ENCODE measurements around the gene RHOU.

The RHOU gene

GRCh38 chr1:228794810-228795209 lies 59.5 kb downstream of the RHOU start:
- DNase-seq (ENCODE audit: low read depth) = no peak
- TF ChIP-seq CTCF (IDR thresholded peaks at IDR 0.05; ENCODE audit: low read depth, low read length) = no peak
- TF ChIP-seq MYC (IDR thresholded peaks at IDR 0.05; ENCODE audit: low read depth, low read length) = no peak
- TF ChIP-seq MAX (IDR thresholded peaks at IDR 0.05; ENCODE audit: low read depth, low read length) = no peak
- TF ChIP-seq POLR2A (IDR thresholded peaks at IDR 0.05; ENCODE audit: extremely low read depth, insufficient read length) = no peak
- H3K4me3 ChIP-seq (ENCODE audit: low read depth, low read length) = no peak overlapping the region

GRCh38 chr1:228795596-228795995 lies 60.3 kb downstream of the RHOU start:
- TF ChIP-seq MYC (IDR thresholded peaks at IDR 0.05; ENCODE audit: low read depth, low read length) (no peak), MAX (IDR thresholded peaks at IDR 0.05; ENCODE audit: low read depth, low read length) (no peak), CTCF (IDR thresholded peaks at IDR 0.05; ENCODE audit: low read depth, low read length) (no peak), POLR2A (IDR thresholded peaks at IDR 0.05; ENCODE audit: extremely low read depth, insufficient read length) (no peak)
- no peak overlapping the region for H3K4me3 ChIP-seq (ENCODE audit: low read depth, low read length)

More at GRCh38 chr1:228795596-228795995, 60.3 kb downstream of the RHOU start:
- no peak for DNase-seq (ENCODE audit: low read depth)

Data from NB4 (cell line).